ENCODE results near the gene MOGAT1.

The MOGAT1 gene

GRCh38 chr2:222745836-222746559, 74.5 kb downstream of the MOGAT1 start:
- in situ Hi-C loops (cut with HindIII; ENCODE audit: low sequenced_read_pairs) = no loop called here
- H3K4me3 ChIP-seq (ENCODE audit: low read depth, low read length) = no peak overlapping the region
- TF ChIP-seq CTCF (IDR thresholded peaks at IDR 0.05; ENCODE audit: low read depth, low read length) = no peak
- DNase-seq (ENCODE audit: low read depth, low spot score) = no peak

GRCh38 chr2:222747526-222748160, 76.2 kb downstream of the MOGAT1 start:
- no peak overlapping the region for H3K4me3 ChIP-seq (ENCODE audit: low read depth, low read length)
- DNase-seq (ENCODE audit: low read depth, low spot score) = no peak
- in situ Hi-C loops (cut with HindIII; ENCODE audit: low sequenced_read_pairs) = no loop called here
- no peak for TF ChIP-seq CTCF (IDR thresholded peaks at IDR 0.05; ENCODE audit: low read depth, low read length)

GRCh38 chr2:222750533-222750932, 79.1 kb downstream of the MOGAT1 start:
- H3K4me3 ChIP-seq (ENCODE audit: low read depth, low read length) = no peak overlapping the region
- DNase-seq (ENCODE audit: low read depth, low spot score) = no peak
- in situ Hi-C loops (cut with HindIII; ENCODE audit: low sequenced_read_pairs) = no loop called here
- no peak for TF ChIP-seq CTCF (IDR thresholded peaks at IDR 0.05; ENCODE audit: low read depth, low read length)

GRCh38 chr2:222751238-222751637, 79.8 kb downstream of the MOGAT1 start:
- DNase-seq (ENCODE audit: low read depth, low spot score) = no peak
- in situ Hi-C loops (cut with HindIII; ENCODE audit: low sequenced_read_pairs) = no loop called here
- TF ChIP-seq CTCF (IDR thresholded peaks at IDR 0.05; ENCODE audit: low read depth, low read length) = no peak

GRCh38 chr2:222751821-222752719, 80.6 kb downstream of the MOGAT1 start:
- DNase-seq (ENCODE audit: low read depth, low spot score) = peak; percentile 28
- H3K4me3 ChIP-seq (ENCODE audit: low read depth, low read length) = no peak overlapping the region
- in situ Hi-C loops (cut with HindIII; ENCODE audit: low sequenced_read_pairs) = no loop called here
- TF ChIP-seq CTCF (IDR thresholded peaks at IDR 0.05; ENCODE audit: low read depth, low read length) = no peak

More at GRCh38 chr2:222751238-222751637, 79.8 kb downstream of the MOGAT1 start:
- no peak overlapping the region for H3K4me3 ChIP-seq (ENCODE audit: low read depth, low read length)

- peak; percentile 19 for DNase-seq (ENCODE audit: low read depth, low spot score)
- TF ChIP-seq CTCF (IDR thresholded peaks at IDR 0.05; ENCODE audit: low read depth, low read length) = no peak
- in situ Hi-C loops (cut with HindIII; ENCODE audit: low sequenced_read_pairs) = no loop called here
- no peak overlapping the region for H3K4me3 ChIP-seq (ENCODE audit: low read depth, low read length)
These were observed 81.3 kb downstream of the MOGAT1 start for GRCh38 chr2:222752746-222753145.
